GM18870 (cell line): ENCODE measurements around the gene FMN2.

ENCODE experiments used
- ATAC-seq: cut with Tn5 transposase; IDR thresholded peaks from one replicate; pipeline ENCODE4 v1.9.1; 2021; ENCODE audit warnings: moderate library complexity; ENCODE audit not compliant: unreplicated experiment

FMN2 gene

GRCh38 chr1:240515505-240515904 lies 423.8 kb downstream of the FMN2 start:
- ATAC-seq: no peak

- ATAC-seq: no peak
These were observed 424.4 kb downstream of the FMN2 start for GRCh38 chr1:240516069-240516468.

DNA sequence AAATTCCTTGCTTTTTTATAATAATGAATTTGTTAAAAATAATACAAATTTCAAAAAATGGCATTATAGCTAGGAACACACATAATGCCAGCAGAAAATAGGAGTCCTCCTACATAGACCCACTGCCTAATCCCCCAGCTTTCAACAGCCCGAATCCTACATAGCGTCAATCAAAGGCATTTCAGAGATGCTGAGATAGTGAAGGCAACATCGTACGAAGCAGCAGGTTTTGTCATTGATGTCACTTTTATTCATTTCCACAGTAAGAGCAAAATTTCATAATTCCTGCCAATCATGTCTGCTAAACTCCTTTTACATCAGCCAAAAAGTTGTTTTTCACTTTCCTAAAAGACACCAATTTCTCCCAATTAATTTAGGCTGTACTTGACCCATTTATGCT lies 426.2 kb downstream of the FMN2 start:
- no peak for ATAC-seq

- no peak for ATAC-seq
These were observed 430.6 kb downstream of the FMN2 start for GRCh38 chr1:240522122-240522822.

DNA sequence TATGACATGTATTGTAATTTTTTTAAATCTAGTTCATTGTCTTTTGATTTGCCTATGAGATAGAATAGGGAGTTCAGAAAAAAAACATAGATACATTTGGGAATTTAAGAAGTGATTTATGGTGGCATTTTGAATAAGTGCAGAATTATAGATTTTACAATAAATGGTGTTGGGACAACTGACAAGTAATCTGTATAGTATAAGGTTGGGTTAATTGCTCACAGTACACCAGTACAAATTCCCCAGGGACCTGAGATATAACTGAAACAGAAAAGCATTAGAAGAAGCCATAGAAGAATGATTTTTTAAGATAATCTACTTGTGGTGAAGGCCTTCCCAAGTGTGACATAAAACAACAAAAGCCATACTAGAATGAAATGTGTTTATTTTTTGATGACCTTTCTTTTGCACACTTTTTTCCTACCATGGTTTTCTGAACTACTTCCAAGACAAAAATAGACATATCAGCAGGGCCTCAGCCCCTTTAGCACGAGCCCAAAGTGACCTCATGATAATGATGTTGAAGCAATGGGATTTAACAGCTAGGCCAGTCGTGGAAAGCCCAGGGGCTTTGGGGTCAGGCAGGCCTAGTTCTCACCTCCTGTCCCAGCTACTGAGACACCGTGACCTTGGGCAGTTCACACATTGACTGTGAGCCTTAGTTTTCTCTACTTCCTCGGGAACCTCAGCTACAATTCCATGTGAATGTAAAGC lies 432.8 kb downstream of the FMN2 start:
- ATAC-seq: no peak
